ENCODE results near the gene NRARP. TPM values are rescaled to one million over a fixed set of nuclear protein-coding genes. Genes with fewer than 3 reads are reported as not detected.

The NRARP gene
- total and polyA plus RNA-seq, 2 experiments from 2014 or later: 0.32 TPM; not detected in 1

DNA sequence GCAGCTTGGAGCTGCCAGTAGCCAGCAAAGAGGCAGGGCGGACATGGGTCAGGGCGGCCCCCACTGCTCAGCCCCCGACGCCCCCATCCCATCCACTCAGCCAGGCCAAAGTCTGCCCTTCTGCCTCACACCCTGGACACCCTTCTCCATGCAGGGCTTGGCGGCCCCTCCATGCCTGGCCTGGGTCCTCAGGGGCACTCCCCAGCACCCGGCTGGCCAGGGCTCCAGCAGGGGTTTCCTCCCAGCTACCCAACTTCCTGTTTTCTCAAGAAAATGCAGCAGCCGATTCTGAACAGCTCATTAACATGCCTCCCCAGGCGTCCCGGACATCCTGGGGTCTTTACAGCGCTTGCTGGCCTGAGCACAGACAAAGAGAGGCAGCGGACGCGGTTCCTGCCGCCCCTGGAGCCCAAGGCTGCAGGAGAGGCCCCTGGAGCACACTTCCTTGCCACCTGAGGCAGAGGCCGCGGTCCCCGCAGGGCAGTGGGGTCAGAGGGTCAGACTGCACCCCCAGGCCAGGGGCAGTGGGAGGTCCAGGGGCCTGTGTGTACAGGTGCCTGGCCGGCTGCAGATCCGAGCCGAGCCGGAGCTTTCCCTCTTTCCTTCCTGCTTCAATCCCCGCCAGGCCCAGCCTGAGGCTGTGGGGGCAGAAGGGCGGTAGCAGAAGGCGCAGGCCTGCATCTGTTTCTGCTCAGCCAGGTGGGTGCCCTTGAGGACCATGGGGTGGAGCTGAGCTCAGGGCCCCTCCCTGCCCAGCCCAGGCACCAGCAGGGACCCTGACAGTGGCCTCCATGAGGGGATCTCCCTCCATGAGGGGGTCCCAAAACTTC is 18.7 kb upstream of the NRARP start:
- no peaks in the 10 kb centered on the region for H3K9me2 ChIP-seq (ENCODE audit: insufficient read depth)
- no peak overlapping the region for H3K4me2 ChIP-seq (ENCODE audit: unreplicated experiment)
- H3K4me1 ChIP-seq (ENCODE audit: insufficient read depth): no peaks in the 10 kb centered on the region
- no peak overlapping the region for H3K4me3 ChIP-seq
- no peaks in the 10 kb centered on the region for H3K27me3 ChIP-seq (replicated peaks; ENCODE audit: insufficient read depth)
- H3K36me3 ChIP-seq (ENCODE audit: low read depth): no peaks in the 10 kb centered on the region
- H4K20me1 ChIP-seq (ENCODE audit: insufficient read depth): no peaks in the 10 kb centered on the region
- no peak overlapping the region for H3K27ac ChIP-seq
- no peaks in the 10 kb centered on the region for H3K79me2 ChIP-seq (ENCODE audit: insufficient read depth)
- no peak overlapping the region for H3K9ac ChIP-seq
- no peaks in the 10 kb centered on the region for H3F3A ChIP-seq (ENCODE audit: insufficient read depth)
- no peak overlapping the region for H2AFZ ChIP-seq
- in situ Hi-C loops (cut with MboI): no loop called here
- no peaks in the 10 kb centered on the region for H3K9me3 ChIP-seq (ENCODE audit: low read depth)
- TF ChIP-seq EZH2 (IDR thresholded peaks at IDR 0.05; ENCODE audit: insufficient read depth, poor library complexity, severe bottlenecking) (no peak), EZH2phosphoT487 (IDR thresholded peaks at IDR 0.05; ENCODE audit: insufficient read depth, low read depth) (no peak)
- 78 to 80% methylated on average over 22 of the region's 24 CpGs for WGBS, 2 experiments (ENCODE audit: low coverage in 1 of 2, low lambda C conversion rate in 2 of 2, missing lambda C conversion rate in 2 of 2)
- DNase-seq: no peak

DNA sequence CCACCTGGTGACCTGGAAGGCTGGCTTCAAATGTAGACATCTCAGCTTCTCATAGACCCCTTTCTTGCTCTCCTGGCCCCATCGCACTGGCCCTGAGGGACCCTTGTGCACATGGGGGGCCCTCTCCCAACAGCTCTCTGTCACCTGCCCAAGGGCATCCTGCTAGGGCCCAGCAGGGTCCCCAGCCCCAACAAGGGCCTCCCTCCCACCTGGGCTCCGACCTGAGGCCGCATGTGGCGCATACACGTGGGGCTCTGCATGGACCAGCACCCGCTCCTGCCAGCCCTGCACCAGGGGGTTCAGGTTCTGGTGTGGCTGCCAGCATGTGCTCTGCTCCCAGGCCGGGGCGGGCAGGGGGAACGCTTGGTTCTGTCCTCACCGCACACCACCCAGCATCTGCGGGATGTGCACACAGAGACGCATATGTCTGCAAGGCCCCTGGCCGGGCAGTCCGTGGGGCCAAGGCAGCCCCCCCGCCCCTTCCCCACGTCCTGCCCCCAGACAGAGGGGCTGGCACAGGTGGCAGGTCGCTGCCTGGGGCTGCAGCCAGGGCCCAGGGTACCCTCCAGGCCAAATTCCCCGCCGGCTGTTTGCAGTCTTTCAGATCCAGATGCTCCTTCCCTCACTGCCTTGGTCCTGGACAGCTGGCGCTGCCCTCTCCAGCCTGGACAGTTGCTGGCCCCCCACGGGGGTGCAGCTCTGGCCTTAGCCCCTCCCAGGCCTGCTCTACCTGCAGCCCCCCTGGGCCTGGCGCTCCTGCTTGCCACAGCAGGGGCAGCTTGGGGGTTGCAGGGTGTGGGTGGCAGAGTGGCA is 17.9 kb upstream of the NRARP start:
- Histone ChIP-seq H3K9me3 (ENCODE audit: low read depth) (no peaks in the 10 kb centered on the region), H3K9ac (no peak overlapping the region), H3K27ac (no peak overlapping the region), H3K27me3 (replicated peaks; ENCODE audit: insufficient read depth) (no peaks in the 10 kb centered on the region), H3K9me2 (ENCODE audit: insufficient read depth) (no peaks in the 10 kb centered on the region), H3K79me2 (ENCODE audit: insufficient read depth) (no peaks in the 10 kb centered on the region), H4K20me1 (ENCODE audit: insufficient read depth) (no peaks in the 10 kb centered on the region), H3F3A (ENCODE audit: insufficient read depth) (no peaks in the 10 kb centered on the region), H3K4me2 (ENCODE audit: unreplicated experiment) (no peak overlapping the region), H3K4me3 (no peak overlapping the region), H3K4me1 (ENCODE audit: insufficient read depth) (no peaks in the 10 kb centered on the region), H2AFZ (no peak overlapping the region), H3K36me3 (ENCODE audit: low read depth) (no peaks in the 10 kb centered on the region)
- WGBS, 2 experiments (ENCODE audit: low coverage in 1 of 2, low lambda C conversion rate in 2 of 2, missing lambda C conversion rate in 2 of 2): 80 to 86% methylated on average over 13 to 22 of the region's 22 CpGs
- DNase-seq: no peak
- in situ Hi-C loops (cut with MboI): no loop called here
- TF ChIP-seq EZH2phosphoT487 (IDR thresholded peaks at IDR 0.05; ENCODE audit: insufficient read depth, low read depth) (no peak), EZH2 (IDR thresholded peaks at IDR 0.05; ENCODE audit: insufficient read depth, poor library complexity, severe bottlenecking) (no peak)

DNA sequence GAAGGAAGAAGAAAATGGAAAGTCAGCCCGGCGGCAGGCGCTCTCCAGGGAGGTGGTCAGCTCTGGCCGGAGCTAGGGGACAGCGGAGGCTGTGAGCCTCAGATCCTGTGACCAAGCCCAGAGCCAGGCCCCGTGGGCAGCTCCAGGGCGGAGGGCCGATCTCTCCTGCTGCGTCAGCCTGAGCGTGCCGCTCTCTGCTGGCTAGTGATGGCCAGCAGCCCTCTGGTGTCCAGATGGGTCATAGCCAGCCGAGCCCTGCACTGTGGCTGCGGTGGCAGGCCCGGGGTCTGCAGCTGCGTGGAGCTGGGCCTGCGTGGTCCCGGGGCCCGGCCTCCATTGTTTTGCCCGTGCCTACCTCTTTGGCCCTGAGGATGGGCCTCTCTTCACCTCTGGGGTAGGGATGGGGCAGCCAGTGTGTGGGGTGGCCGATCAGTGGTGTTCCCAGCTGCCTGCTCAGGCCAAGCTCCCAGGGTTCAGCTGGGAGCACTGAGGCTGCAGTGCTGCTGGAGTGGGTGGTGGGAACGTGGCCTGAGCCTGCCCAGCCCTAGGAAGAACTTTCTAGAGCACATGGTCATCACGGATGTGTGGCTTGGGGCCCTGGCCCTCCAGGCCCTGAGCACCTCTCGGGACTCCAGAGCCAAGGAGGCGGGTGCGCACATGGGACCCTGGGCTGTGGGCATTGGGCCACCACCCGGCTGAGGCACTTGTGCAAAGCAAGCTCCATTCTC is 17.1 kb upstream of the NRARP start:
- Histone ChIP-seq H3K9me2 (ENCODE audit: insufficient read depth) (no peaks in the 10 kb centered on the region), H3K36me3 (ENCODE audit: low read depth) (no peaks in the 10 kb centered on the region), H3K27me3 (replicated peaks; ENCODE audit: insufficient read depth) (no peaks in the 10 kb centered on the region), H3K4me3 (no peak overlapping the region), H3K27ac (no peak overlapping the region), H2AFZ (no peak overlapping the region), H3K4me2 (ENCODE audit: unreplicated experiment) (no peak overlapping the region), H3F3A (ENCODE audit: insufficient read depth) (no peaks in the 10 kb centered on the region), H3K9ac (no peak overlapping the region), H3K9me3 (ENCODE audit: low read depth) (no peaks in the 10 kb centered on the region), H4K20me1 (ENCODE audit: insufficient read depth) (no peaks in the 10 kb centered on the region), H3K4me1 (ENCODE audit: insufficient read depth) (no peaks in the 10 kb centered on the region), H3K79me2 (ENCODE audit: insufficient read depth) (no peaks in the 10 kb centered on the region)
- DNase-seq: no peak
- WGBS, 2 experiments (ENCODE audit: low coverage in 1 of 2, low lambda C conversion rate in 2 of 2, missing lambda C conversion rate in 2 of 2): 77 to 84% methylated on average over 25 to 26 of the region's 26 CpGs
- in situ Hi-C loops (cut with MboI): no loop called here
- no peak for TF ChIP-seq EZH2phosphoT487 (IDR thresholded peaks at IDR 0.05; ENCODE audit: insufficient read depth, low read depth)
- no peak for TF ChIP-seq EZH2 (IDR thresholded peaks at IDR 0.05; ENCODE audit: insufficient read depth, poor library complexity, severe bottlenecking)

DNA sequence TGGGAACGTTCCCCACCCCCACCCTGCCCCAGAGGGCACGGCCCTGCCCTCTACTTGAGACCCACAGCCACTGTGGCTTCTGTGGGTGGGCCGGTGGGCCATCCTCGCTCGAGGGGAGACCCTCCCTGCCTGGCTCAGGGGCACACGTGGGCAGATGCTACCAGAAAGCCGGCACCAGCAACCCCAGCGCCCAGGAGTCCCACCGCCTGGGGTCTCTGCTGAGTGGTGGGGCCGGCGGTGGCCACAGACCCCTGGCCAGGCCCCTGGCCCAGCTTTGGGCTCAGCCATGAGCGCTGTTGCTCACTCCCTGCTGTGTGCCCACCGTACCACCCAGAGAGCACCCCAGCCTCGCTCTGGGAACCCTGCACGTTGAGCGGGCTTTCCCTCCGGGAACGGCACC is 16.5 kb upstream of the NRARP start:
- Histone ChIP-seq H3K27me3 (replicated peaks; ENCODE audit: insufficient read depth) (no peaks in the 10 kb centered on the region), H3K27ac (no peak overlapping the region), H3K9me3 (ENCODE audit: low read depth) (no peaks in the 10 kb centered on the region), H3K4me2 (ENCODE audit: unreplicated experiment) (no peak overlapping the region), H3F3A (ENCODE audit: insufficient read depth) (no peaks in the 10 kb centered on the region), H2AFZ (no peak overlapping the region), H4K20me1 (ENCODE audit: insufficient read depth) (no peaks in the 10 kb centered on the region), H3K9me2 (ENCODE audit: insufficient read depth) (no peaks in the 10 kb centered on the region), H3K9ac (no peak overlapping the region), H3K4me1 (ENCODE audit: insufficient read depth) (no peaks in the 10 kb centered on the region), H3K4me3 (no peak overlapping the region), H3K79me2 (ENCODE audit: insufficient read depth) (no peaks in the 10 kb centered on the region), H3K36me3 (ENCODE audit: low read depth) (no peaks in the 10 kb centered on the region)
- TF ChIP-seq EZH2 (IDR thresholded peaks at IDR 0.05; ENCODE audit: insufficient read depth, poor library complexity, severe bottlenecking) (no peak), EZH2phosphoT487 (IDR thresholded peaks at IDR 0.05; ENCODE audit: insufficient read depth, low read depth) (no peak)
- no peak for DNase-seq
- WGBS, 2 experiments (ENCODE audit: low coverage in 1 of 2, low lambda C conversion rate in 2 of 2, missing lambda C conversion rate in 2 of 2): 69% methylated on average over 15 to 18 of the region's 18 CpGs
- in situ Hi-C loops (cut with MboI): no loop called here

Measured in GM23248 (cell line).